ENCODE results near the gene KIAA0930.

Gene KIAA0930

GRCh38 chr22:45142376-45142775 lies 98.3 kb downstream of the KIAA0930 start:
- 94% methylated on average over 7 of the region's 15 CpGs for WGBS (ENCODE audit: insufficient coverage)
- H3K27ac ChIP-seq (ENCODE audit: insufficient read depth in 1 of 2, low read depth in 1 of 2, low read length in 2 of 2, poor library complexity in 1 of 2, severe bottlenecking in 2 of 2), result no peak overlapping the region
- H3K9me3 ChIP-seq (ENCODE audit: control extremely low read depth in 1 of 5, control insufficient read depth in 4 of 5, insufficient read depth in 2 of 5, low read depth in 1 of 5, low read length in 4 of 5), result peaks cover 0 to 10% (median 0%) of the 10 kb centered on the region in 5 experiments
- no peak for DNase-seq
- H3K27me3 ChIP-seq (replicated peaks in 2 of 5; ENCODE audit: control insufficient read depth in 4 of 5, insufficient read depth in 5 of 5, low read length in 4 of 5), result no peaks in the 10 kb centered on the region
- no peak overlapping the region for H3K4me3 ChIP-seq (ENCODE audit: control insufficient read depth in 1 of 7, extremely low read depth in 1 of 7, insufficient read depth in 4 of 7, low read depth in 2 of 7, low read length in 6 of 7)
- ChIA-PET CTCF (no interaction called here), POLR2A (no interaction called here)
- H3K4me1 ChIP-seq (ENCODE audit: control extremely low read depth in 1 of 4, control insufficient read depth in 4 of 4, insufficient read depth in 4 of 4, low read length in 3 of 4), result no peaks in the 10 kb centered on the region
- no peaks in the 10 kb centered on the region for H3K36me3 ChIP-seq (ENCODE audit: control insufficient read depth in 4 of 4, insufficient read depth in 4 of 4, low read length in 3 of 4)

All from common myeloid progenitor, CD34-positive (primary cell).